NCI-H2227 treated with DMSO at 0.1 percent for 48 hours (cell line): Measurements from ENCODE around the gene DNAH3.
"Not testable (repeated sequence)": the region's sequence is repeated elsewhere in the genome, so short reads cannot be mapped to it uniquely, and the experiment has no call there.

Experiments used
- DNase-seq: peaks from one replicate; lab custom pipeline; 2025; lab: John Stamatoyannopoulos, UW

DNAH3 gene

DNA sequence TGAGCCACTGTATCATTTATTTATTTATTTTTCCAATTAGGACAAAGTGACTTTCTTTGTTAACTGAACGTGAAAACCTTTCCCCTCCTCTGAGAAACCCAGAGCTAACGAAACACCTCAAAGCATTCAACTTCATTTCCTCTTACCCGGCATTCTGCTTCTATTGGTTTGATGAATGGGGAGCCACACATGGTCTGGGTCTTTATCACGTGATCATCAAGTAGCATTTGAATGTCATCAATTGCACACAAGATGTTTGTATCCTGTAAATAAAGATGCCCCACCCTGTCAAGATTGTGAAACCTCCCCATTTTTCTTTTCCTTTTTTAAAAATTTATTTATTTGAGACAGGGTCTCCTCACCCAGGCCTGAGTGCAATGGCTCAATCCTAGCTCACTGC lies 80.1 kb downstream of the DNAH3 start:
- DNase-seq: no peak

DNA sequence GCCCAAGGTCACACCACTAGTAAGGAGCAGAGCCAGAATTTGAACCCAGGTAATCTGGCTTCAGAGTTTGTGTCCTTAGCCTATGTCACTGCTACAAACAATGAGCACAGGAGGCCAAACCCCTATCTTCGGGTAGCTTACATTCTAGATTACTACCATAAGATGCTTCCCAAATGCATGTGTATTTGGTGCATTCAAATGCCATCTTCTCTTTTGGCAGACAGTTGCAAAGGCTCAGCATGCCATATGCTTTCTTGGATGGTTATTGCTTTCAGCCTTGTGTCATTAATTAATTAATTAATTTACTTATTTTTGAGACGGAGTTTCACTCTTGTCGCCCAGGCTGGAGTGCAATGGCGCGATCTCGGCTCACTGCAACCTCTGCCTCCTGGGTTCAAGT lies 80.7 kb downstream of the DNAH3 start:
- no peak for DNase-seq

DNA sequence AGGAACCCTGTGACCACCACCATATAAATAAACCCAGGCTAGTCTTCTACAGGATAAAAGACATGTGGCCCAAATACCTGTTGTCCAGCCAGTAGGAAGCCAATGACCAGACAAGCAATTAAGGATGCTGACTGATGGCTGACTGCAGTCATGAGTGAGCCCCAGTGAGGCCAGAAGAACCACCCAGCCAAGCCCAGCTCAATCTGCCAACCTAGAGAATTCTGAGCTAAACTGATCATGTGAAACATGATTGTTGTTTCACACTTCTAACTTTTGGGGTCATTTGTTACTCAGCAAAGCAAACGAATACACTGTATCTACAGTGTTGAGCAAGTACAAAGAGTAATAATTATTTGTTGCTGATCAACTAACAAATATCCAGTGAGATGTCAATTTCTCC lies 86.4 kb downstream of the DNAH3 start:
- DNase-seq: no peak

GRCh38 chr16:21063314-21063713 lies 87.3 kb downstream of the DNAH3 start:
- DNase-seq: not testable (repeated sequence)

DNA sequence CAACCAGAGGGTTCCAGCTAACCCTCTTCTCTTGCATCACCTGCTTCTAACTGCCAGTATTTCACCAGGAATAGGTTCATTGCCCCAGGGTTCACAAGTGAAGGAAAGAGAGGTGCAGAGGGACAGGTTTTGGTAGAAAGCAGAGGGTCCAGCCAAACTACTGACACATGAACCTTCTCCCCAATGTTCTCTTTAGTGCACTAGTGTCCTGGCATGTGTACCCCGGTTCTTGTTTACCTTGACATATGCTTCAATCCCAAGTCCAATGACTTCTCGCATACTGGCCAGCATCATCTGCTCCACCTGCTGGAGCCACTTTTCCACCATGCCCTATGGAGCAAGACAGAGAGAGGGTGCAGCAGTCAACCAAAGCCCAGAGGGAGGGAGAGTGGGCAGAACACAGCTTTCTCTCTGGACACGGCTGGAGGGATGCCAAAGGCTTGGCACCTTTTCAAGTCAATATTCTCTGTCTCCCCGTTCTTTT lies 90.6 kb downstream of the DNAH3 start:
- no peak for DNase-seq

GRCh38 chr16:21057875-21058274 lies 92.8 kb downstream of the DNAH3 start:
- DNase-seq: no peak

- DNase-seq: no peak
These were observed 94.2 kb downstream of the DNAH3 start for GRCh38 chr16:21056396-21056795.

- DNase-seq: not testable (repeated sequence)
These were observed 94.9 kb downstream of the DNAH3 start for GRCh38 chr16:21055738-21056137.

DNA sequence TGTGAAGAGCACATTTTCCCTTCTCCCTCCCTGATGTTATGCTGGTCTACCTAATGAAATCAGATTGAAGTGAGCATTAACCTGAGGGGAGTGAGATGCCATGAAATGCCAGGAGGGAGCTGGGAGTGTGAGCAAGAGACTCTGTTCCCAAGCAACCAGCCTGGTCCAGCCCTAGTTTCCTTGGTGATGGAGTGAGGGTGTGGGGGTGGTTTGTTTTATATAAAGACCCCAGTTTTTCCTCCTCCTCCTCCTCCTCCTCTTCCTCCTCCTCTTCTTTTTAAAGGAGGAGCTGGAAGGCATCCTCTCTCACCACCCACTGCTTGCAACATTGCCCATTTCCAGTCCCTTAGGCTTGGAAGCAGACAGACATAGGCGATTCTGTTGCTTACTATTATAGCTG lies 97.1 kb downstream of the DNAH3 start:
- DNase-seq: no peak

DNA sequence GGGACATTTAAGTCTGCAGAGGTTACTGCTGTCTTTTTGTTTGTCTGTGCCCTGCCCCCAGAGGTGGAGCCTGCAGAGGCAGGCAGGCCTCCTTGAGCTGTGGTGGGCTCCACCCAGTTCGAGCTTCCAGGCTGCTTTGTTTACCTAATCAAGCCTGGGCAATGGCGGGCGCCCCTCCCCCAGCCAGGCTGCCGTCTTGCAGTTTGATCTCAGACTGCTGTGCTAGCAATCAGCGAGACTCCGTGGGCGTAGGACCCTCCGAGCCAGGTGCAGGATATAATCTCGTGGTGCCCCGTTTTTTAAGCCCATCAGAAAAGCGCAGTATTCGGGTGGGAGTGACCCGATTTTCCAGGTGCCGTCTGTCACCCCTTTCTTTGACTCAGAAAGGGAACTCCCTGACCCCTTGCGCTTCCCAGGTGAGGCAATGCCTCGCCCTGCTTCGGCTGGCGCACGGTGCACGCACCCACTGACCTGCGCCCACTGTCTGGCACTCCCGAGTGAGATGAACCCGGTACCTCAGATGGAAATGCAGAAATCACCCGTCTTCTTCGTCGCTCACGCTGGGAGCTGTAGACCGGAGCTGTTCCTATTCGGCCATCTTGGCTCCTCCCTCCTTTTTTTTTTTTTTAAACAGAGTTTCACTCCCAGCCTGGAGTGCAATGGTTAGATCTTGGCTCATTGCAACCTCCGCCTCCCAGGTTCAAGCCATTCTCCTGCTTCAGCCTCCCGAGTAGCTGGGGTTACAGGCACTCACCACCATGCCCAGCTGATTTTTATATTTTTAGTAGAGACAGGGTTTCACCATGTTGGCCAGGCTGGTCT lies 102.3 kb downstream of the DNAH3 start:
- not testable (repeated sequence) for DNase-seq

- DNase-seq: no peak
These were observed 112.4 kb downstream of the DNAH3 start for GRCh38 chr16:21038197-21038596.

DNA sequence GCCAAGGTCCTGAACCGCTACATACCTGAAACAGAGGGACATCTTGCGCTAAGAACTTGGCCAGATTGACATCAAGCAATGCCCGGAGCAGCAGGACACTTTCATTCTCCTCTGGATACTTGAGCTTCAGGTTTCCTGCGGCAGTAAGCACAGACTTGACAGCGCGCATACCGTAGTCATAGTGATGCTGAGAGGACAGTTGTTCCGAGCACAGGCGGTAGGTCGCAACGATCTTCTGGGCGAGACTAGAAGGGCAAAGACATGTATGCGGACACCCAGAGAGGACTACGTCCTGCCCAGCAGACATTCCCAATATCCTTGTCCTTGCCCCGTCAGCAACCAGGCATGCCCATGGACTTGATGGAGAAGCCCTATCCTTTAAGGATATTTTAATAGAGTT lies 112.9 kb downstream of the DNAH3 start:
- DNase-seq: no peak

GRCh38 chr16:21037168-21037567 lies 113.5 kb downstream of the DNAH3 start:
- no peak for DNase-seq

- DNase-seq: no peak
These were observed 114.2 kb downstream of the DNAH3 start for GRCh38 chr16:21036471-21036870.

- DNase-seq: peak; percentile 92
These were observed 116.9 kb downstream of the DNAH3 start for GRCh38 chr16:21033704-21034103.

- no peak for DNase-seq
These were observed 117.4 kb downstream of the DNAH3 start for GRCh38 chr16:21033264-21033663.

DNA sequence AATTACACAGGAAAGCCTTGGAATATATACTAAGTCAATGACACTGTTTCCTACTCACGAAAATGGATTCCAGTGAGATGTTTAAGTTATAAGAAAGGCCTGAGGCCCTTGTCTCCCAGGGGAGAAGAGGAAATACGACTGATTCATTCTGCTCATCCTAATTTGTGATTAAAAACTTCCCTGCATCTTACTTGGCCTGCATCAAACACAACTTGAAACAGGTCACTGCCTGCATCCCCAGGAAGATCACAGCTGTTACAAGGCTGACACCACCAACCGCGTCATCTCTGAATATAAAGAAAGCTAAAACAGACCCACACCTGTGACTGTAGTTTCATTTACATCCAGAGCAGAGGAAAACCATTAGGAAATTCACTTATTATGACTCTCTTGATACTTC lies 121.9 kb downstream of the DNAH3 start:
- DNase-seq: no peak

GRCh38 chr16:21026846-21027245 lies 123.8 kb downstream of the DNAH3 start:
- DNase-seq: no peak

DNA sequence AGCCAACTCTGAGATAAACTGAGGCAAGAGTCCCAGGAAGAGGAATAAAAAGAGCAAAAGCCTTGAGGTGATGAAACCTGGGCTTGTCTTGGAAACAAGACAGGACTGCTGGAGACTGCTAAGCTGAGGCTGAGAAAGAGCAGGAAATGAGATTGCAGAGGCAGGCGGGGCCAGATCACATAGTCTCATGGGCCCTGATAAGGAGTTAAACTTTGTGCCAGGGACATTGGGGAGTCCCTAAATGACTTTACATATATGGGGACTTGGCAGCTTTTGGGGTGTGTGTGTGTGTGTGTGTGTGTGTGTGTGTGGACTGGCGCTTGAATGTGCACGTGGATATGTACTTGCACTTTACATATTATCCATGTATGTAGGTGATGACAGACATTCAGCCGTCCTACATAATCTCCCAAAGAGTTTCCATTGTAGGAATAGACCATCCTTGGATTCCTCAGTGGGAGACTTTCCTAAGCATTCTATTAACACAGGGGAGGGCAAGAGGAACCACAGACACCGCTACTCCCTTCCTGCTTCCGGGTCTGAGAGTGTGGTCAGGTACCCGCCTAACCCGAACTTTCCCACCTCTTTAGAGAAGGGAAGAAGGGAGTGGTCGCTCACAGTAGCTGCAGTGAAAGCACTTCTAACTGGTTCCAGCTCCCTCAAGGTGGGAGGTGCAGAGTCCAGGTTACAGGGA lies 127.0 kb downstream of the DNAH3 start:
- DNase-seq: no peak

GRCh38 chr16:21021316-21021715 lies 129.3 kb downstream of the DNAH3 start:
- no peak for DNase-seq

DNA sequence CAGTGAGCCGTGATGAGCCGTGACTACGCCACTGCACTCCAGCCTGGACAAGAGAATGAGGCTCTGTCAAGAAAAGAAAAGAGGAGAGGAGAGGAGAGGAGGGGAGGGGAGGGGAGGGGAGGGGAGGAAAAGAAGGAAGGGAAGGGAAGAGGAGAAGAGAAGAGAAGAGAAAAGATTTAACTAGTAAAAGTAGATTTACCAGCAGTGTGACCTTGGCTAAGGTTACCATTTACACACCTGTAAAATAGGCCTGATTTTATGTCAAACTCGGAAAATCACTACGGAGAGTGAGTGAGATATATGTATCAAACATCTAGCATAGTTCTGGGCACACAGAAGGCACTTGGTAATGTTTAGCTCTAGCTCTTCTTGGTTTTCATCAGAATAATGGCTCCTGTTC lies 140.8 kb downstream of the DNAH3 start:
- DNase-seq: no peak

GRCh38 chr16:21005008-21005407 lies 145.6 kb downstream of the DNAH3 start:
- DNase-seq: no peak

DNA sequence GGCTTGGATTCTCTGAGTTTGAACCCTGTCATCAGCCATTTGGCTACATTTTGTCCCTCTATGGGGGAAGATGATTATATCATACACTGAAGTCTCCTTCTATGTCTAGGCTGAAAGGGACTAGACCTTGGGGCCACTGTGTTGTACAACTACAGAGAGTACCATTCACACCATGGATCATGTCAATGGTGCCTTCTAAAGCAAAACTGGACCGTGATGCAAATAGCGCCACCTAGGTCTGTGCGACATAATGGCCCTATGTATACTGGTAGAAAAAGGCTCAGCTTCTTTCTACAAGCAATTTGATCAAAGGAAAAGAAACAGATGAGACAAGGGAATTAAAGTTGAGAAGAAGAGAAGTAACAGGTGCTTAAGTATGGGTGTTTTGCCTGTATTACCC lies 149.4 kb downstream of the DNAH3 start:
- DNase-seq: no peak
